Measurements from ENCODE around the gene AATF.

Gene AATF

GRCh38 chr17:36940313-36941264, 8.2 kb upstream of the AATF start:
- in situ Hi-C loops (cut with HindIII; ENCODE audit: low sequenced_read_pairs), result no loop called here

DNA sequence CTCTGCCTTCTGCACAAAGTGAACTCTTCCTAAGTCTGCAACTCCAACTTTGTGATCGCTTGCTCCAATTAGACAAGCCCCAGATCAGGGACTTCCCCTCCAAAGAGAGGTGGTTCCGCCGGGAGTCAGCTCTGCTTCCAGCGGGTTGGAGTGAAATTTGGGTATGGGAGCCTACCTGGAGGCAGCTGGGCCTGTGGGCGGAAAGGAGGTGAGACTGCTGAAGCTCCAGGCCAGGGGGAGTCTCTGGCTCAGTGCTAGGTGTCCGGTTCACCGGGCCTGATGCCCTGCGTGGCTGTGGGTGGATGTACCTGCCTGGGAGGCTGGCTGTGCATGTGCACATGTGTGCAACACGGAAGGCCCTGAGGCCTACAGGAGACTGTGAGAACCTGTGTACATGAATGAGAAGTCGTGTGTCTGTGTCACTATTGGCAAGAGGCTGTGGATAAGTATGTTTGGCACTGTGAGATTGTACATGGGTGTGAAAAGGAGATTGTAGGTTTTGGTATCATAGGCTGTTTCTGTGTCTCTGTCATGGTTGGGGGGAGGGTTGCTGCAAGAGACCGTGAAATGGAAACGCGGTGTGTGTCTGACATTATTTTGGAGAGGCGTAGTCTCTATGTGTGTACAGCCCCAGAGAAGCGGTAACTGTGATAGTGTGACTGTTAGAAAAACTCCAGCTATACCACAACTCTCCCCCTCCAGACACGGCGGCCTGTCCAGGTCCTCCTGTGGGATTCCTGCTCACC, 7.3 kb upstream of the AATF start:
- in situ Hi-C loops (cut with HindIII; ENCODE audit: low sequenced_read_pairs), result no loop called here

- in situ Hi-C loops (cut with HindIII; ENCODE audit: low sequenced_read_pairs), result no loop called here
These were observed 6.6 kb upstream of the AATF start for GRCh38 chr17:36942019-36942599.

GRCh38 chr17:36942631-36943125, 6.1 kb upstream of the AATF start:
- in situ Hi-C loops (cut with HindIII; ENCODE audit: low sequenced_read_pairs), result no loop called here

DNA sequence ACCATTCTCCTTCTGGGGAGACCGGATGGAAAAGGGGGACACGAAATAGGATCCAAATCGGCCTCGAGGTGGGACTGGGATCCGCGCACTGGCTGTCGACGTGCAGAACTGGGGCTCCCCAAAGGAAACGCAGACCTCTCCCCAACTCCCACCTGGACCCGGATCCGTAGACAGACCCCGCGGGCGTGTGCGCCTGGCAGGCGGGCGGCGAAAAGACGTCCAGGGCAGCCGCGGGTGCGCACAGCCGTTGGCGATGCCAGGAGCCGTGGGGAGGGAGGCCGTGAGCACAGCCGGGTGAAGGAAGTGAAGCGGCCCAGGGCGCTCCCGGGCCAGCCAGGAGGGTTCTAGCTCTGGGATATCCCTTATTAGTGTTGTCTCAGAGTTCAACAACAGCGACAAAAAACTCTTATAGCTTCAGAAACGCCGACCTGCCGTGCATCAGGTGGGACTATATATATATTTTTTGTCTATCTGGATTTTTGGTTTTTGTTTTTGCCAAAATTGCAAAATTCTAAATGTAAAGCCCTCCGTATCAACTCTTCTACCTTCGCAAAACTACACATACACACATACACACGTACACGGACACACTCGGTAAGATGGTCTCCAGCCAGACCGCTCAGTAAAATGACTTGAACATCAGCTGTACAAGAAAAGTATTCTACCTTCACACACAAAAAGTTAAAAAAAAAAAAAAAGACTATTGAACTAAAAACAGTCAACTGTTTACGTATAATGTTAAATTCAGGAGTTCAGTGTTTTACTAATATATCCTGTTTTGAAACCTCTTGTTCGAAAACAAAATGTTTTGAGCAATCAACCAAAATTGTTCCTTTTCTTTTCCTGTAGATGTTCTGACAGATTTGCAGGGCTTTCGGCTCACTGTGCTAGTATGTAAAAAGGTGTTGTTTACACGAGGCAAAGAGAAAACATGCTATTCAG, 5.2 kb upstream of the AATF start:
- in situ Hi-C loops (cut with HindIII; ENCODE audit: low sequenced_read_pairs), result no loop called here

DNA sequence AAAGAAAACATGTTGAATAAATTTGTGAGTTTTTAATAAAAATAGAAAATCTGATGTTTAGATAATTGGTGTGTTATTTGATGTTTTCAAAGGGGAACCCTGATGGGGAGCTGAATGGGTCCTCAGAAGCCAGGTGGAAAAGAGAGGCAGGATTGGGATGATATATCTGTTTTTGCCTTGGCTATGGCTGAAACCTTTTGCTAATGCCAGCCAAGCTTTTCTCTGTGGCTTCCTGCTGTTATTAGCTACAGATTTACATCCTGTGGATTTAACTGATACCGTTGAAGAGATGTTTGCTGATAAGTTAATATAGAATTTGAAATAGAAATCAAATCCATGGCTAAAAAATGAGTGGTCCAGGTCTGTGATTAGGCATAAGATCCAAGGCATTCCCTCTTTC, 4.2 kb upstream of the AATF start:
- in situ Hi-C loops (cut with HindIII; ENCODE audit: low sequenced_read_pairs), result no loop called here

GRCh38 chr17:36945140-36945539, 3.6 kb upstream of the AATF start:
- in situ Hi-C loops (cut with HindIII; ENCODE audit: low sequenced_read_pairs), result no loop called here

- in situ Hi-C loops (cut with HindIII; ENCODE audit: low sequenced_read_pairs), result no loop called here
These were observed 2.6 kb upstream of the AATF start for GRCh38 chr17:36945959-36946725.

DNA sequence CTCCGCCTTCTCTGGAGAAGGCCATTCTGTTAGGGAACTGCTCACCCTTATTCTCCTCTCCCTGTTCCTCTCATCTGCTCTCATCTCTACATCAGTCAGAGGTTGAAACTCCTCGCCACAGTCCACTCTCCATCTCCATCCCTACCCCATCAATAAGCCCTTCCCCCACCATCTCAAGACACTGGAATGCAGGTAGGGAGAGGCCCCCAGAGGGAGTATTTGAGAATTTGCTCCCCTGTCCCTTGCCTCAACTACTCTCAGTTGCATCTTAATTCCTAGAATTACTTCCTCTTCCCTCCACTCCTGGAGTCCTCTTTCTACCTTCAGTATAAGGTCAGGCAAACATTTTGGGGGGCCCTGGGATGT, 2.0 kb upstream of the AATF start:
- in situ Hi-C loops (cut with HindIII; ENCODE audit: low sequenced_read_pairs), result no loop called here

DNA sequence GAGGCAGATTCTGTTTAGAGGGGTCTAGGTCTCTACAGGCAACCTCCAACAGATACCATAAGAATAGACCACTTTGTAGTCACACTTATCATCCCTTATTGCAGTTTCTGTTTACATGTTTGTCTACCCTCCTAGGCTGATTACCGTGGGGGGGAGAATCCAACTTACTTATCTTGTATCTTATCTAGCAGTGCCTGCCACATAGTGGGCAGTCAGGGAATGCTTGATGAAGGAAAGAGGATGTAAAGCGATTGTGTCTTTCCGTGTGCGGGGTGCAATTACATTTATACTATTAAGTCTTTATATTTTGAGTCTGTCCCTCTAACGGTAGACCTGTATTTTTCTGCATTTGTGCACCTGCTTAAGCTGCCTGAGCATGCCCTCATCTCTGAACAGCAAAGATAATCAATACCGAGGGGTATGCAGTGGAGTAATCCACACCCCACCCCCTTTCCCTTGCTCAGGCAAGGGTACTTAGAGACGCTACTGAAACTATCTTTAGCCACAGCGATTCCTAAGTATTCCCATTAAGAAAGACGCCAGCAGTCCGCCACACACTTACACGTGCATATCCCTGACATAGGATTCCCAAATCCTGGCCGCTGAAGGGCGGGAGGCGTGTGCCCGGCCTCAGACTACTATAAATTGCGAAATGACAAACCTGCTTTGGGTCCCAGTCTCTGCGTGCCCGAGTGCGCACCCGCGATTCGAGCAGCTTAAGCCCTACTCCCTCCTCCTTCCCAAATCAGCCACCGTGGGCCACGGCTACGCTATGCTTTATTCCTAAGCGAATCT, 635 bp upstream of the AATF start:
- in situ Hi-C loops (cut with HindIII; ENCODE audit: low sequenced_read_pairs), result no loop called here

GRCh38 chr17:36949461-36949927, 740 bp downstream of the AATF start:
- in situ Hi-C loops (cut with HindIII; ENCODE audit: low sequenced_read_pairs), result no loop called here

GRCh38 chr17:36950027-36950426, 1.3 kb downstream of the AATF start:
- in situ Hi-C loops (cut with HindIII; ENCODE audit: low sequenced_read_pairs), result no loop called here

GRCh38 chr17:36951084-36951789, 2.5 kb downstream of the AATF start:
- in situ Hi-C loops (cut with HindIII; ENCODE audit: low sequenced_read_pairs), result no loop called here

DNA sequence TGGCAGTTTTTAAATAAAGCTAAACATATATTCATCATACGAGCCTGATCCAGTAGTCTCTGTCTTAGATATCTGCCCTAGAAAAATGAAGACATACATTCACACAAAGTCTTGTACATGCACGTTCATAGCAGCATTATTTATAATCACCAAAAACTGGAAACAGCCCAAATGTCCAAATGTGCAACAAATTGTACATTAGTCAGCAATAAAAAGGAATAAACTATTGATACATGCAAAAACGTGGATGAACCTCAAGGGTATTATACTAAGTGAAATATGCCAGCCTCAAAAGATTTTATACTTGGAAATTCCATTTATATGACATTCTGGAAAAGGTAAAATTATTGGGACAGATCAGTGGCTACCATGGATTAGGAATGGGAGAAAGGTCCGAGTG, 22.8 kb downstream of the AATF start:
- in situ Hi-C loops (cut with HindIII; ENCODE audit: low sequenced_read_pairs), result no loop called here

DNA sequence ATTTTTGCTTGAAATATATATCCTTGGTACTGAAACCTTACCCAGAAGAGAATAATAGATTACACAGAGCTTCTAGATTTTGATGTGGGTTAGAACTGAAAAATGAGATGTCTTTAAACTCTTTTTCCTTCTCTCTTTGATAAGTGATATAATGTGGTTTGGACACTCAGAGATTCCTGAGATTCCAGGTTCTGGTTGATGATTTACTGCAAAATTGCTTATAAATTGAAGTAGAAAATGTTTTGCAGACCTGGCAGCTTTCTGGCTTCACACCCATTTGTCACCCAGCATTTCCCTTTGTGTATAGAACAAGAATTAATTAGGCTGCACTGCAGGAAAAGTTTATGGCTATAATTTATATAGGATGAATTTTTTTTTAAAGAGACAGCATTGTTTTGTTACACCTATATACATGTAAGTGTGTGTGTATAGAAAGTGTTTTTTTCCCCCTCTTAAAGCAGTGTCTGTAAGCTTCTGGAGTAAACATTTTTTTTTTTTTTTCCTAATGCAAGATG, 23.5 kb downstream of the AATF start:
- in situ Hi-C loops (cut with HindIII; ENCODE audit: low sequenced_read_pairs), result no loop called here

GRCh38 chr17:36972905-36973304, 24.2 kb downstream of the AATF start:
- in situ Hi-C loops (cut with HindIII; ENCODE audit: low sequenced_read_pairs), result no loop called here

DNA sequence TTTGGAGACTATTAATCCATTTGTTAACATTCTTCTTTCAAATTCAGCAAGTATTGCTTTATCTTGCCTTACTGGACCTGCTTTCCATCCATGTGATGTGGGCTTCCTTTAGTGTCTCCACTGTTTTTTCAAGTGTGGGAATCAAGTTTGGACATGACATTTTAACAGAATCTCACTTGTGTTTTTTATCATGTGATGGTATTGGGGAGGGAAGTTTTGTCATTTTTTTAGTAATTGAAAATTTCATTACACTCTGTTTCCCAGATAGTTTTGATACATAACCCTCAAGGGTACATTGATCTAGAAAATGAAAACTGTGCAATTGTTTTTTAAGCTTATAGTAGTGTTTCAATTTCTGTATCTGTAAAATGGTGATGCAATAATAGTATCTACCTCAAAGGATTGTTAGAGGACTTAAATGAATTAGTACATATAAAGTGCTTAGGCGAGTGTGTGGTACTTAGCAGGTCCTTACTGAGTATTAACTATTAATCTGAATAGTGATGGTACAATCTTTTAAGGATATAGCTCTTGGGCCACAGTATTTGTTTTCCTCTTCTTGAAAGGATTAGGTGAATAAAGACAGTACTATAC, 27.3 kb downstream of the AATF start:
- in situ Hi-C loops (cut with HindIII; ENCODE audit: low sequenced_read_pairs), result no loop called here

DNA sequence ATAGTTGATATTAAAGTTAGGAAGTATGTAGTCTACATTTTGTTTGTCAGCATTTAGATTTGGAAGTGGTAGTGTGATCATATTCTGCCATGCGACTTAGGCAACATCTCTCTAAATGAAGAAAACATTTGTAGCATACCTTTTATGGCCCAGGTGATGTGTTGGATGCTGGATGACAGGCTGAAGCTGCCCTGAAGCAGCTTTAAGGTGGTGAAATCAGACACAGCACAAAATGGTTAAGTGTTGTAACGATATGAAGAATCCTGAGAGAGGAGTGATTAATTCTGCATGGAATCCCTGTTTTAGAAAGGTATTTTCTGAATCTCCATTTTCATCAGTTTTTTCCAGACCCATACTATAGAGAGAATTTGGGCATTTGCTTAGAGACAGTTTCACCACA, 28.3 kb downstream of the AATF start:
- in situ Hi-C loops (cut with HindIII; ENCODE audit: low sequenced_read_pairs), result no loop called here

Data from endothelial cell of hepatic sinusoid (primary cell).